Uterus (tissue), 2 donors: Measurements from ENCODE around the gene MPPED1.

Source experiments
- POLR2A ChIP-seq, 2 donors: fragments of 450-650 bp; IDR thresholded peaks; one replicate each; pipeline ENCODE4 v1.6.1; 2016; ENCODE audit warnings: antibody characterized with exemption in 2 of 2, mild to moderate bottlenecking in 1 of 2, moderate library complexity in 1 of 2
- TF ChIP-seq, protein P1 (sequence below), 4 experiments: fragments of 200-600 bp in 2 of 4; fragments of 450-650 bp in 2 of 4; sonication (generic) in 2 of 4; IDR thresholded peaks; one replicate each; pipeline ENCODE4 v1.5.1; 2016 to 2019; ENCODE audit warnings: antibody characterized with exemption in 4 of 4, mild to moderate bottlenecking in 2 of 4, moderate library complexity in 1 of 4

DNA sequence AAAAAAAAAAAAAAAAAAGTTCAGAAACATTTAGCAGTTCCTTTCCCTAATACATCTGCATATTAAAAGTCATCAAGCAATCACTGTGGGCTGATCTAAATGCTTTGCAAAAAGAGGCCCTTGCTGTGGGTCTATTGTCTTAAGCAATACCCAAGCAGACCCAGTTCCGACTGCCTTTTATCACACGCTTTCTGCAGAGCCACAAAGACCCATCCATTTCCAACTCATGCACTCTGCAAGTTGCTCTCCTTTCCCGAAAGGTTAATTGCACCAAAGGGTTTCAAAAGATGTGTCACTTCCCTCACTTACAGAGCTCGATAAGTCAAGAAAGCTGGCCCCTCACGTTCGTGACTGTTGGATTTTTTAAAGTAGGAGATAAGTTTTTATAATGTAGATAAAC lies 138.9 kb downstream of the MPPED1 start:
- TF ChIP-seq, protein P1, sequence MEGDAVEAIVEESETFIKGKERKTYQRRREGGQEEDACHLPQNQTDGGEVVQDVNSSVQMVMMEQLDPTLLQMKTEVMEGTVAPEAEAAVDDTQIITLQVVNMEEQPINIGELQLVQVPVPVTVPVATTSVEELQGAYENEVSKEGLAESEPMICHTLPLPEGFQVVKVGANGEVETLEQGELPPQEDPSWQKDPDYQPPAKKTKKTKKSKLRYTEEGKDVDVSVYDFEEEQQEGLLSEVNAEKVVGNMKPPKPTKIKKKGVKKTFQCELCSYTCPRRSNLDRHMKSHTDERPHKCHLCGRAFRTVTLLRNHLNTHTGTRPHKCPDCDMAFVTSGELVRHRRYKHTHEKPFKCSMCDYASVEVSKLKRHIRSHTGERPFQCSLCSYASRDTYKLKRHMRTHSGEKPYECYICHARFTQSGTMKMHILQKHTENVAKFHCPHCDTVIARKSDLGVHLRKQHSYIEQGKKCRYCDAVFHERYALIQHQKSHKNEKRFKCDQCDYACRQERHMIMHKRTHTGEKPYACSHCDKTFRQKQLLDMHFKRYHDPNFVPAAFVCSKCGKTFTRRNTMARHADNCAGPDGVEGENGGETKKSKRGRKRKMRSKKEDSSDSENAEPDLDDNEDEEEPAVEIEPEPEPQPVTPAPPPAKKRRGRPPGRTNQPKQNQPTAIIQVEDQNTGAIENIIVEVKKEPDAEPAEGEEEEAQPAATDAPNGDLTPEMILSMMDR (IDR thresholded peaks at IDR 0.05), result no peak
- TF ChIP-seq POLR2A (IDR thresholded peaks at IDR 0.05), result no peak
